PFSK-1 (cell line): Measurements from ENCODE around the gene ABHD16A.

ENCODE experiments used
- FOXP2 ChIP-seq: optimal IDR thresholded peaks from 2 replicates; pipeline ENCODE3; 2011; ENCODE audit warnings: borderline replicate concordance, control low read depth, inconsistent platforms; ENCODE audit not compliant: insufficient read depth; ENCODE audit errors: extremely low read length, extremely low read depth
- POLR2AphosphoS5 ChIP-seq: IDR thresholded peaks from 2 replicates; pipeline ENCODE4 v1.6.1; 2012; ENCODE audit warnings: low read depth, mild to moderate bottlenecking, control low read depth, low read length, moderate library complexity
- REST ChIP-seq, 2 experiments: IDR thresholded peaks; 2 replicates each; pipeline versions ENCODE4 v1.6.1 to v1.8.0; 2011 to 2012; ENCODE audit warnings: low read depth in 2 of 2, low read length in 2 of 2, control low read depth in 1 of 2, inconsistent platforms in 1 of 2, mild to moderate bottlenecking in 1 of 2, moderate library complexity in 1 of 2; ENCODE audit not compliant: insufficient read depth in 1 of 2
- SIN3A ChIP-seq: IDR thresholded peaks from 2 replicates; pipeline ENCODE4 v1.6.1; 2012; ENCODE audit warnings: mild to moderate bottlenecking, low read length, moderate library complexity, borderline replicate concordance; ENCODE audit not compliant: insufficient read depth
- TAF1 ChIP-seq: IDR thresholded peaks from 2 replicates; pipeline ENCODE4 v1.6.1; 2012; ENCODE audit warnings: low read length, control low read depth, borderline replicate concordance; ENCODE audit not compliant: insufficient read depth

ABHD16A gene

GRCh38 chr6:31701666-31702404 is 1.3 kb downstream of the ABHD16A start:
- TF ChIP-seq SIN3A (no peak), FOXP2 (no peak), REST (IDR thresholded peaks at IDR 0.05; ENCODE audit: insufficient read depth in 1 of 2, low read depth in 2 of 2, low read length in 2 of 2) (no peak), POLR2AphosphoS5 (no peak)

- TF ChIP-seq SIN3A (no peak), POLR2AphosphoS5 (no peak), REST (IDR thresholded peaks at IDR 0.05; ENCODE audit: insufficient read depth in 1 of 2, low read depth in 2 of 2, low read length in 2 of 2) (no peak), TAF1 (no peak), FOXP2 (no peak)
Measured at GRCh38 chr6:31700740-31701401, 2.3 kb downstream of the ABHD16A start.

- no peak for TF ChIP-seq POLR2AphosphoS5
- TF ChIP-seq FOXP2: no peak
- no peak for TF ChIP-seq TAF1
- TF ChIP-seq SIN3A: no peak
- no peak for TF ChIP-seq REST (IDR thresholded peaks at IDR 0.05; ENCODE audit: insufficient read depth in 1 of 2, low read depth in 2 of 2, low read length in 2 of 2)
Measured at GRCh38 chr6:31697555-31697954, 5.6 kb downstream of the ABHD16A start.

GRCh38 chr6:31693535-31693934 is 9.6 kb downstream of the ABHD16A start:
- TF ChIP-seq REST (IDR thresholded peaks at IDR 0.05; ENCODE audit: insufficient read depth in 1 of 2, low read depth in 2 of 2, low read length in 2 of 2): no peak
- no peak for TF ChIP-seq POLR2AphosphoS5
- TF ChIP-seq SIN3A: no peak
- no peak for TF ChIP-seq TAF1
- TF ChIP-seq FOXP2: no peak
